ENCODE data around the gene ACVR1B. TPM values are rescaled to one million over a fixed set of nuclear protein-coding genes. Genes with fewer than 3 reads are reported as not detected.

The ACVR1B gene
- total and polyA plus RNA-seq, 9 of the 15 experiments (the other 6 are each of a cell fraction or from before 2014, with no cell fraction given): 0.97 to 15.1 (median 6.8) TPM

DNA sequence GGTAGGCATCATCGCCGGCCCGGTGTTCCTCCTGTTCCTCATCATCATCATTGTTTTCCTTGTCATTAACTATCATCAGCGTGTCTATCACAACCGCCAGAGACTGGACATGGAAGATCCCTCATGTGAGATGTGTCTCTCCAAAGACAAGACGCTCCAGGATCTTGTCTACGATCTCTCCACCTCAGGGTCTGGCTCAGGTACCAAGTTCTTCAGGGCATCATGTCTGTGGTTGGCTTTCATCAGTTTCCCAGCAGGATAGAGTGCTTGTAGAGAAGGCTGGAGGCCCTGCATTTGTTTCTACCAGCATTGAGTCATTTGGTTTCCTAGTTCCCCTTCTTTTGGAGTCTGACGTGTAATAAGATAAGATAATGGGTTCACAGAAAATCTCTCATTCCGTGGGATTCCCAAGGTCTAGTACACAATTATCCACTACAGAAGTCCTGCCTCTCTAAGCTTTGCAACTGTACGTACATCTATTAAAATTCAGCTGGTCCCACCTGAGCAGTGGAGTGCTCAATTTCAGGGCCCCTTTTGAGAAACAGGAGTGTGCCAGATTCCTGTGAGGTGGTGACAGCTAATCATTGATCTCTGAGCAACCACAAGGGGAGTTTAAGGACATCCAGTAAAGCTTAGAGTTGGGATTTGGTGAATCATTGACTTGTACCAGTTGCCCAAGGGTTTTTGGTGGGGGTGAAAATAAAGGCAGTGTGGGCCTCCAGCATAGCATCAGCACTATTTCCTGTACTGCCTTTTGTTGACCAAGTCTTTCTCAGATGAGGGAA is 25.1 kb downstream of the ACVR1B start (continued):
- TF ChIP-seq PBX2 (CRISPR knock-in tag; IDR thresholded peaks at IDR 0.05; ENCODE audit: low read depth) (no peak), PBX2 (tag; conservative IDR thresholded peaks at IDR 0.05; ENCODE audit: low read depth) (peak; percentile 66), GABPA (tag; conservative IDR thresholded peaks at IDR 0.05; ENCODE audit: low read depth) (0 out of 2 replicates have a peak, but pooled peaks have one; percentile 18), ATF7 (IDR thresholded peaks at IDR 0.05) (peak; percentile 37; the same call in 1 of the 2 replicates), ATF1 (CRISPR knock-in tag; IDR thresholded peaks at IDR 0.05) (no peak), ATF1 (tag; IDR thresholded peaks at IDR 0.05) (peak; percentile 60), NFIC (IDR thresholded peaks at IDR 0.05) (no peak), ZNF121 (CRISPR knock-in tag; conservative IDR thresholded peaks at IDR 0.05) (no peak), MAZ (CRISPR knock-in tag; conservative IDR thresholded peaks at IDR 0.05 in 1 of 2, IDR thresholded peaks at IDR 0.05 in 1 of 2) (no peak), ARID1B (IDR thresholded peaks at IDR 0.05) (peak; percentile 40; the same call in 1 of the 2 replicates), LEF1 (IDR thresholded peaks at IDR 0.05) (no peak), NR2C2 (CRISPR knock-in tag; IDR thresholded peaks at IDR 0.05) (no peak), NR2C2 (tag; IDR thresholded peaks at IDR 0.05) (peak; percentile 38; the same call in 1 of the 2 replicates), ZNF212 (CRISPR knock-in tag; IDR thresholded peaks at IDR 0.05) (no peak), PTTG1 (tag; IDR thresholded peaks at IDR 0.05; ENCODE audit: low read depth) (no peak), DEAF1 (CRISPR knock-in tag; IDR thresholded peaks at IDR 0.05) (0 out of 2 replicates have a peak, but pooled peaks have one; percentile 8), POLR3A (IDR thresholded peaks at IDR 0.05; ENCODE audit: borderline replicate concordance, extremely low read depth, insufficient read depth, insufficient read length) (no peak), ELF4 (CRISPR knock-in tag; IDR thresholded peaks at IDR 0.05) (no peak), RBFOX2 (IDR thresholded peaks at IDR 0.05; ENCODE audit: low read depth, low read length) (no peak)
- TF ChIP-seq, protein P1, sequence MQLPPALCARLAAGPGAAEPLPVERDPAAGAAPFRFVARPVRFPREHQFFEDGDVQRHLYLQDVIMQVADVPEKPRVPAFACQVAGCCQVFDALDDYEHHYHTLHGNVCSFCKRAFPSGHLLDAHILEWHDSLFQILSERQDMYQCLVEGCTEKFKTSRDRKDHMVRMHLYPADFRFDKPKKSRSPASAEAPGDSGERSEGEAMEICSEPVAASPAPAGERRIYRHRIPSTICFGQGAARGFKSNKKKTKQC (CRISPR knock-in tag; IDR thresholded peaks at IDR 0.05): no peak
- TF ChIP-seq, protein P2, sequence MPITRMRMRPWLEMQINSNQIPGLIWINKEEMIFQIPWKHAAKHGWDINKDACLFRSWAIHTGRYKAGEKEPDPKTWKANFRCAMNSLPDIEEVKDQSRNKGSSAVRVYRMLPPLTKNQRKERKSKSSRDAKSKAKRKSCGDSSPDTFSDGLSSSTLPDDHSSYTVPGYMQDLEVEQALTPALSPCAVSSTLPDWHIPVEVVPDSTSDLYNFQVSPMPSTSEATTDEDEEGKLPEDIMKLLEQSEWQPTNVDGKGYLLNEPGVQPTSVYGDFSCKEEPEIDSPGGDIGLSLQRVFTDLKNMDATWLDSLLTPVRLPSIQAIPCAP (CRISPR knock-in tag; IDR thresholded peaks at IDR 0.05; ENCODE audit: borderline replicate concordance): no peak
